PC-3 (cell line): Measurements from ENCODE around the gene ACYP2. TPM values are rescaled to one million over a fixed set of nuclear protein-coding genes. Genes with fewer than 3 reads are reported as not detected.

Source experiments
- ATAC-seq: fragments of 200-7000 bp; cut with Tn5 transposase; 2 replicates; pipeline ENCODE4 v1.9.1; 2020; ENCODE audit warnings: mild to moderate bottlenecking, moderate library complexity
- BruUV-seq: library from RNA; stranded (reverse); fragments of 400-500 nt; replicated peaks from 2 replicates; lab custom pipeline; 2021; lab: Mats Ljungman, UMichigan
- CTCF ChIA-PET: fragments of 300-600 bp; sonication (Branson Sonifier 250); formaldehyde crosslinking; loops from one replicate; lab custom pipeline; 2022; ENCODE audit warnings: antibody characterized with exemption; lab: Charles Lee
- POLR2A ChIA-PET: fragments of 300-600 bp; sonication (Branson Sonifier 250); formaldehyde crosslinking; loops from one replicate; lab custom pipeline; 2022; ENCODE audit warnings: antibody characterized with exemption; ENCODE audit not compliant: unreplicated experiment; lab: Charles Lee
- DNase-seq: peaks from one replicate; pipeline ENCODE4 v3.0.0-alpha.2; 2015
- H2AFZ ChIP-seq: fragments of 300-600 bp; sonication (generic); 2 replicates; pipeline ENCODE4 v1.6.0; 2016; ENCODE audit warnings: antibody characterized with exemption, low read length
- H3F3A ChIP-seq: fragments of 300-600 bp; sonication (generic); one replicate; pipeline ENCODE4 v1.6.0; 2017; ENCODE audit warnings: antibody characterized with exemption, low read length, control low read depth, mild to moderate bottlenecking; ENCODE audit not compliant: unreplicated experiment
- H3K27ac ChIP-seq: fragments of 300-600 bp; sonication (generic); 2 replicates; pipeline ENCODE4 v1.5.1; 2016; ENCODE audit warnings: mild to moderate bottlenecking, low read length
- H3K27me3 ChIP-seq: fragments of 300-600 bp; sonication (generic); 2 replicates; pipeline ENCODE4 v1.6.1; 2016; ENCODE audit warnings: low read length, mixed read lengths
- H3K36me3 ChIP-seq: fragments of 300-600 bp; sonication (generic); 2 replicates; pipeline ENCODE4 v1.6.1; 2016; ENCODE audit warnings: low read depth, mixed run types, low read length, mixed read lengths
- H3K4me1 ChIP-seq: fragments of 300-600 bp; sonication (generic); 2 replicates; pipeline ENCODE4 v1.5.1; 2016; ENCODE audit warnings: low read length; ENCODE audit not compliant: insufficient read depth
- H3K4me2 ChIP-seq: fragments of 300-600 bp; sonication (generic); 2 replicates; pipeline ENCODE4 v1.6.0; 2016; ENCODE audit warnings: low read length
- H3K4me3 ChIP-seq: fragments of 300-600 bp; sonication (generic); 2 replicates; pipeline ENCODE4 v1.5.1; 2016; ENCODE audit warnings: mild to moderate bottlenecking, low read length, mixed read lengths
- H3K79me2 ChIP-seq: fragments of 300-600 bp; sonication (generic); 2 replicates; pipeline ENCODE4 v1.6.1; 2017; ENCODE audit warnings: low read length, mixed read lengths
- H3K9ac ChIP-seq: fragments of 300-600 bp; sonication (generic); 2 replicates; pipeline ENCODE4 v1.6.0; 2016; ENCODE audit warnings: mild to moderate bottlenecking, low read length
- H3K9me2 ChIP-seq: fragments of 300-600 bp; sonication (generic); replicated peaks from 2 replicates; pipeline ENCODE4 v1.6.1; 2016; ENCODE audit warnings: mixed run types, low read length, mixed read lengths
- H3K9me3 ChIP-seq: fragments of 300-600 bp; sonication (generic); 2 replicates; pipeline ENCODE4 v1.6.1; 2016; ENCODE audit warnings: low read length, mixed read lengths
- H4K20me1 ChIP-seq: fragments of 300-600 bp; sonication (generic); 2 replicates; pipeline ENCODE4 v1.6.1; 2016; ENCODE audit warnings: low read length, mixed read lengths
- EZH2 ChIP-seq: fragments of 300-600 bp; sonication (generic); IDR thresholded peaks from one replicate; pipeline ENCODE4 v1.6.1; 2017; ENCODE audit warnings: antibody characterized with exemption, mild to moderate bottlenecking, low read length; ENCODE audit not compliant: unreplicated experiment
- EZH2phosphoT487 ChIP-seq: fragments of 300-600 bp; sonication (generic); IDR thresholded peaks from 2 replicates; pipeline ENCODE4 v1.6.1; 2018; ENCODE audit warnings: mild to moderate bottlenecking, antibody characterized with exemption, low read length, borderline replicate concordance
- intact Hi-C: fragments of 100-400 bp; cut with micrococcal nuclease; formaldehyde crosslinking; loops from 2 replicates; pipeline ENCODE4 v1.9.0; 2023
- total RNA-seq: library from RNA; depleted of rRNA; stranded (reverse); fragments of >200 nt; gene quantifications from 2 replicates; pipeline ENCODE4 v1.2.3, GENCODE V29; 2014
- TF ChIP-seq, protein P1 (sequence below): fragments of 300-600 bp; sonication (generic); conservative IDR thresholded peaks from 2 replicates; pipeline ENCODE4 v1.5.1; 2017; ENCODE audit warnings: antibody characterized with exemption, low read depth, mild to moderate bottlenecking, low read length

Gene ACYP2
- total RNA-seq, 1 experiment from 2014 or later: 8.3 TPM

DNA sequence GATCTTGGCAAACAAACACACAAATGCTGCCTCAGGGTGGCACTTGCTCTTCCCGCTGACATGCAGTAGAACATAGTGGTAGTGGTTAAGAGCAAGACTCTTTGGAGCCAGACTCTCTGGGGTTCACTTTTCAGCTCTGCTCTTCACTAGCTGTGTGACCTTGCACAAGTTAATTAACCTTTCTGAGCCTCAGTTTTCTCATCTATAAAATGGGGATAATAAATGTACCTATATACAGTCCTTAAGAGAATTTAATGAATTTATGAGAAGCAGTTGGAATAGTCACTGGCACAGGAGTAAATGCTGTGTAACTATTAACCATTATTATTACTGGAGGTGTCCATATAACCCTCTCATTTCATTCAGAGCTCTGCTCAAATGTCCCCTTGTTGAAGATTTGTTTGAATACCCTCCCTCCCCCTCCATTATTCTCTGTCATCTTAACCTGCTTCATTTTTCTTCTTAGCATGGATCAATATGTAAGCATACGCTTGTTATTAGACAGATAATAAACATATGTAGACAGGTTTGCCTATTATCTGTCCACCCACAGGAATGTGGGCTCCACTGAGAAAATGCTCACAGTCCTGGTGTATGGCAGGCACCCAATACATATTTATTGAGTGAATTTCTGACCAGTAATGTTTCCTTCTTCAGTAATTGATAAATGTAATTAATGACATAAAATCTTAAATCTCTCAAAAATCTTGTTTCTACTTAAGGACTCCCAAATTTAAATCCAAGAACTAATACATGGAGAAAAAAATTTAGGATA, 76.1 kb downstream of the ACYP2 start:
- H2AFZ ChIP-seq: no peak overlapping the region
- no peak overlapping the region for H3K4me2 ChIP-seq
- no peak for ATAC-seq
- intact Hi-C loops: no loop called here
- no peaks in the 10 kb centered on the region for H3K9me2 ChIP-seq
- H3F3A ChIP-seq: no peaks in the 10 kb centered on the region
- H3K36me3 ChIP-seq: no peaks in the 10 kb centered on the region
- H3K9me3 ChIP-seq: no peaks in the 10 kb centered on the region
- H4K20me1 ChIP-seq: no peaks in the 10 kb centered on the region
- H3K9ac ChIP-seq: no peak overlapping the region
- no peak overlapping the region for H3K4me3 ChIP-seq
- no peak for TF ChIP-seq EZH2phosphoT487
- TF ChIP-seq EZH2: no peak
- TF ChIP-seq, protein P1, sequence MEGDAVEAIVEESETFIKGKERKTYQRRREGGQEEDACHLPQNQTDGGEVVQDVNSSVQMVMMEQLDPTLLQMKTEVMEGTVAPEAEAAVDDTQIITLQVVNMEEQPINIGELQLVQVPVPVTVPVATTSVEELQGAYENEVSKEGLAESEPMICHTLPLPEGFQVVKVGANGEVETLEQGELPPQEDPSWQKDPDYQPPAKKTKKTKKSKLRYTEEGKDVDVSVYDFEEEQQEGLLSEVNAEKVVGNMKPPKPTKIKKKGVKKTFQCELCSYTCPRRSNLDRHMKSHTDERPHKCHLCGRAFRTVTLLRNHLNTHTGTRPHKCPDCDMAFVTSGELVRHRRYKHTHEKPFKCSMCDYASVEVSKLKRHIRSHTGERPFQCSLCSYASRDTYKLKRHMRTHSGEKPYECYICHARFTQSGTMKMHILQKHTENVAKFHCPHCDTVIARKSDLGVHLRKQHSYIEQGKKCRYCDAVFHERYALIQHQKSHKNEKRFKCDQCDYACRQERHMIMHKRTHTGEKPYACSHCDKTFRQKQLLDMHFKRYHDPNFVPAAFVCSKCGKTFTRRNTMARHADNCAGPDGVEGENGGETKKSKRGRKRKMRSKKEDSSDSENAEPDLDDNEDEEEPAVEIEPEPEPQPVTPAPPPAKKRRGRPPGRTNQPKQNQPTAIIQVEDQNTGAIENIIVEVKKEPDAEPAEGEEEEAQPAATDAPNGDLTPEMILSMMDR: no peak
- no peaks in the 10 kb centered on the region for H3K79me2 ChIP-seq
- ChIA-PET CTCF (no interaction called here), POLR2A (no interaction called here)
- H3K27me3 ChIP-seq: no peaks in the 10 kb centered on the region
- BruUV-seq: no TSS peak
- H3K27ac ChIP-seq: no peak overlapping the region
- no peak for DNase-seq
- no peaks in the 10 kb centered on the region for H3K4me1 ChIP-seq

DNA sequence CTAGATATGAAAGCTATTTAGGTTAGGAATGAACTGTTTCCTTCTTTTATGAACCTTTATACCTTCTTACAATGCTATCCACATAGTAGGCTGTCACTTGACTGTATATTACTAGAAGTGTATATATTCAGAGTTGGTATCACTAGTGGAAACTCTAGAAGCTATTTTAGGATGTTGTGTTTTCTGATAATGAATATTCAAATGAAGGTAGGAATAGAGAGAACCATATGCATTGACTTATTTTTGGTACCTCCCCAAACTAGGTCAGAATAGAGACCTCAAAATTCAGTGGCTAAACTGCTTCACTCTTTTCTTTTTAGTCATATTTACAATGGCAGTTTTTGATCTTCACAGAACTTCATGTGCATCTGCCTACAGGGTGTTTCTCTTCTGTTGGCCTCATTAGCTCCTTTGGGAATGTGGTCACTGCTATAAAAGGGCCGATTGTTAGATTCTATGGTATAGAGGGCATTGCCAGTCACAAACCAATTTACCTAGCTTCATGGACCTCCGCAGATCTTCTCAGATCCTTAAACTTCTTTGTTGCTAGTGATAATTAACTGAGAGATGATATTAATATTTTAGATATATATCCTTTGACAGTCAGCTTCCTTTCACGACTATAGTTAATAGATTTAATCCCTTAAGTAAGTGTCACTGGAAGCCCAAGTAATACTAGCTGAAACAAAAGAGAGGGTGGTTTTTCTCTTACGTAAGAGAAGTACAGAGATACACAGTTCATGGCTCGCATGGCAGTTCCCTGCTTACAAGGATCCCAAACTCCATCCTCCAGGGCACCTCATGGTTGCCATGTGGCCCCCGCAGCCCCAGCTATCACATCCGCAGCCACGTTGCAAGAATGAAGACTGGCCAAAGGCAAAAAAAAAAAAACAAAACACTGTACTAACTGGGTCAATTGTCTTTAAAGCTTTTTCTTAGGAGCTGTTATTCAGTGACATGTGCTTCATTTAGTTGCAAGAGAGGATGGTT, 79.6 kb downstream of the ACYP2 start:
- H3K4me2 ChIP-seq: no peak overlapping the region
- no peaks in the 10 kb centered on the region for H3K9me3 ChIP-seq
- no peak overlapping the region for H2AFZ ChIP-seq
- no TSS peak for BruUV-seq
- intact Hi-C loops: no loop called here
- no peak overlapping the region for H3K9ac ChIP-seq
- no peaks in the 10 kb centered on the region for H3K27me3 ChIP-seq
- H3K36me3 ChIP-seq: no peaks in the 10 kb centered on the region
- ChIA-PET CTCF (no interaction called here), POLR2A (no interaction called here)
- no peak overlapping the region for H3K27ac ChIP-seq
- no peak for TF ChIP-seq EZH2
- H3K9me2 ChIP-seq: no peaks in the 10 kb centered on the region
- H4K20me1 ChIP-seq: no peaks in the 10 kb centered on the region
- no peak for DNase-seq
- no peaks in the 10 kb centered on the region for H3K4me1 ChIP-seq
- no peak overlapping the region for H3K4me3 ChIP-seq
- no peak for ATAC-seq
- H3F3A ChIP-seq: no peaks in the 10 kb centered on the region
- H3K79me2 ChIP-seq: no peaks in the 10 kb centered on the region

DNA sequence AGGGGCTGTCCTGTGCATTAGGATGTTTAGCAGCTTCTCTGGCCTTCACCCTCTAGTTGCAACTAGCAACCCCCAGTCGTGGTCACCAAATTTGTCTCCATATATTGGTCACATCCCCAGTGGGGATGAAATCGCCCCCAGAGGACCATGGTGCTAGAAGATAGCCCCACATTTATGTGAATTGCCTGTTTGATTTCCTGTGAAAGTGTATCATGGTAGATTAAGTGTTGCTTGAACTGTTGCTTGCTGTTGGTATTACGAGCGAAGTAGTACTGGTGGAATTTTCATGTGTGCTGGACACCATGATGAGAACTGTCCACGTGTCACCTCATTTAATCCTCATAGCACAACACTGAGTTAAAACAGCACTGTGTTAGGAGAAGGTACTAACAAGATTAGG, 81.2 kb downstream of the ACYP2 start:
- ChIA-PET POLR2A (no interaction called here), CTCF (no interaction called here)
- no TSS peak for BruUV-seq
- TF ChIP-seq EZH2phosphoT487 (no peak), EZH2 (no peak)
- TF ChIP-seq, protein P1: no peak
- Histone ChIP-seq H3K79me2 (no peaks in the 10 kb centered on the region), H4K20me1 (no peaks in the 10 kb centered on the region), H3K36me3 (no peaks in the 10 kb centered on the region), H3K4me2 (no peak overlapping the region), H3F3A (no peaks in the 10 kb centered on the region), H3K9ac (no peak overlapping the region), H2AFZ (no peak overlapping the region), H3K9me3 (no peaks in the 10 kb centered on the region), H3K9me2 (no peaks in the 10 kb centered on the region), H3K4me3 (no peak overlapping the region), H3K27ac (no peak overlapping the region), H3K27me3 (no peaks in the 10 kb centered on the region), H3K4me1 (no peaks in the 10 kb centered on the region)
- ATAC-seq (no peak), DNase-seq (no peak)
- intact Hi-C loops: no loop called here
